T-helper 22 cell (primary cell): ENCODE results near the gene BACH2.

Experiments used
- DNase-seq: peaks from one replicate; pipeline ENCODE4 v3.0.0-alpha.2; 2020; ENCODE audit warnings: low read depth

BACH2 gene

DNA sequence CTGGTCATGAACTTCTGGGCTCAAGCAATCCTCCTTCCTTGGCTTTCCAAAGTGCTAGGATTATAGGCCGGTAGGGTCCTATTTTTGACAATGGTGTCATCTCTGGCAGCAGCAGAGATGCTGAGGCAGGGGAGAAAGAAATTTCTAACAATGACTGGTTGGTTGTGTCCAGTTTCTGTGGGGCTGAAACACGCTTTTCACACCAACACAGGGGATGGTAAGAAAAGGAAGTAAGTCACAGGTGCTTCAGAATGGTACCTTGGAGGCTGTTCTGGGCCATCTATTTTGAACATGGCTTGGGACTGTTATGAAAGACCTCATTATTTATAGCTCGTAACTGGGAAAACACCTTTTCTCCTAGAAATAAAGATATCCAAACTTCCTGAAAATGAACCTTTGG is 329.7 kb downstream of the BACH2 start:
- DNase-seq, result no peak

DNA sequence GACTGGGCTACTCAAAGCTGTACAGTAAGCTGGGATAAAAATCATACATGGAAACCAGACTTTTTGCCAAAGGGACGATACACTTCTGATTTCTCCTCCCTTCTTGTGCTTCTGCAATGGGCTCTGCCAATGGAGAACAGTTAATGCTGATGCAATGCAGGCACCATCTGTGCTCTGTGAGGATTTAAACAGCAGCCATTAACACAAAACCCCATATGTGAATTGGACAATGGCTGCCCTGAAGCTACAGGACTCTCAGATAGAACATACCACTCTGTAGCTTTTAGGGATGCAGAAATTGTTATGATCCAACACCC is 330.5 kb downstream of the BACH2 start:
- no peak for DNase-seq

DNA sequence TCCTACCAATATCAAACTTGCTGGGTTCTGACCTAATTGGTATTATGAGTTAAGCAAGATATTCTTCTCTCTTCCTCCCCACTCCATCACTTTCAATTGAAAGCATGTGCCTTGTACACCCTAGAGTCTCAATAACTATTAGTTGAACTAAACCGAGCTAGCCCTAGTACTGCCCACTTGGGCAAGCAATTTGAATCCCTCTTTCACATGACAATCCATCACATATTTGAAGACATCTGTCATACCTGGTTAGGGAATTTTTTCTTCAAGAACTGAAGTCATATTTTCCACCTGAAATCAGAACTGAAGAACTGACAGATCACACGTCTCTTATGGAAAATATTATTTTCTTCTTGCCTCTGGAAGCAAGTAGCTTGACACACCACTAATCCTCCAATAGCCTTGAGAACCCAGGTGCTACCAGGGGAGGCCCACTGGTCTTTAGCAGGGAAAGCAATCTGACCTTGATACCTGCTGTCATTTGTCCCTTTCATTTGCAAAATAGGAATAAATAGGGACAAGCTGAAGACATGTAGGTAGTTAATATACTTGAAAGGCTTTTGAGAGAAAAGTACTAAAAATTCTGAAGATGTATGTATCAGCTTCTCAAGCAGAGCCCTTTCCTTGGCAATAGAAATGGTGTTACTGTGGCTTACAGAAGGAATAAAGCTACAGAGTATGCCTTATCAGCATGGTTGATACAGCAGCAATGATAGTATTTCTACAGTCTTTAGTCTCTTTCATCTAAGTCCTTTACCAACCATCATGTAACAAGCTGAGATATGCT is 331.0 kb downstream of the BACH2 start:
- DNase-seq, result no peak

DNA sequence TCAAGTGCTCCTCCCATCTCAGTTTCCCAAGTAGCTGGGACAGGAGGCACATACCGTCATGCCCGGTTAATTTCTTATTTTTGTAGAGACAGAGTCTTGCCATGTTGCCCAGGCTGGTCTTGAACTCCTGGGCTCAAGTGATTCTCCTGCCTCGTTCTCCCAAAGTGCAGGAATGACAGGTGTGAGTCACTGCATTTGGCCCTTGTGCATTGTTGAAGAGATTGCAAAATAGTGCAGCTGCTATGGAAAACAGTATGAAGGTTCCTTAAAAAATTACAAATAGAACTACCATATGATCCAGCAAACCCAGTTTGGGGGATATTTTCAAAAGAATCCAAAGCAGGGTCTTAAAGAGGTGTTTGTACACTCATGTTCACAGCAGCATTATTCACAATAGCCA is 333.3 kb downstream of the BACH2 start:
- no peak for DNase-seq

DNA sequence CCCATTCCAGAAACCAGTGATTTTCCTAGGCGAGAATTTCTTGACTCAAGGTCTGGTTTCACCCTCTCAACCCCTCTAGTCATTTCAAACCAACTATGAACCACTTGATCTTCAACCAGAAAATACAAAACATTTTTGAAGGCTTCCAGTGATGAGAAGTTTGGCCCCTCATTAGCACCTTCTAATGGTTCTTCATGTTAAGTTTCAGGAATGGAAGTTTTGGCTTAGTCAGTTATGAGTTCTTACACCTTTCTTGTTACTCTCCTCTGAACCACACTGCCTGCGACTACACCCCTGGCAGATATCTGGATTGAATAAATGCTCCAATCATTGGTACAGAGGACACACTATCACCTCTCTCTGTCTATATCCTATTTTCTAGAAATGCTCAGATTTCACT is 335.2 kb downstream of the BACH2 start:
- no peak for DNase-seq

DNA sequence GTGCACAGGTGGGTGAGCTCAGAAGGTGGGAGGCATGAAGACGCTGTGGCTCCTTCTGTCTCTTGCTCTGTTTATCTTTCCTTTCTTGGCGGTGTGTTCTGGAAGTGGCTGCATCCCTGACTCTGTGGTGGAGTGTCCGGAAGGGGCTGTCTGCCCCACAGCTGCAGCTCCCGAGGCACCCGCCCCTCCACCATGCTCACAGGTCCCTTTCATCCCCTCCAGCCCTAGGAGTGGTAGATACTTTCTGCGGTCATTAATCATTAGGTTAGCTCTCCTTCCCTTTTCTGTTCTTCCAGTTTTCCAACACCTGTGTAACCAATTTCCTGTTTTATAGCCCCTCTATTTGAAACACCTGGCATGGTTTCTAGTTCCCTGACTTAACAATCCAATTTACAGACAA is 336.8 kb downstream of the BACH2 start:
- no peak for DNase-seq

DNA sequence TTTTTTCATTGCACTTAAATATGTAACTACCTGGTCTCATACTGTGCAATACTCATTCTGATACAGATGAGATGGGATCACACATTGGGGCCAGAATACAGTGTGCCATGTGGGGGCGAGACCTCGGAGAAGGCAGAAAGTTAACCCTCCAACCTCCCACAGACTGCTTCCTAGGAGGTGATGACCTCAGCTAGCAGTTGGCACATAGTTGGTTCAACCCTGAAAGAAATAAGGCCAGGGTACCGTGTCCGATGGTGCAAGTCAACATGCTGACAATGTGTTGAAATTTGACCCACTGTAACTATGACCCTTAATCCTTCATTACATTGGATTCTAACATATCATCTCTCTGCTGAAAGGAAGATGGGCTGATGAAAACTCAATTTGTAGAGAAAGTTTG is 340.5 kb downstream of the BACH2 start:
- no peak for DNase-seq

DNA sequence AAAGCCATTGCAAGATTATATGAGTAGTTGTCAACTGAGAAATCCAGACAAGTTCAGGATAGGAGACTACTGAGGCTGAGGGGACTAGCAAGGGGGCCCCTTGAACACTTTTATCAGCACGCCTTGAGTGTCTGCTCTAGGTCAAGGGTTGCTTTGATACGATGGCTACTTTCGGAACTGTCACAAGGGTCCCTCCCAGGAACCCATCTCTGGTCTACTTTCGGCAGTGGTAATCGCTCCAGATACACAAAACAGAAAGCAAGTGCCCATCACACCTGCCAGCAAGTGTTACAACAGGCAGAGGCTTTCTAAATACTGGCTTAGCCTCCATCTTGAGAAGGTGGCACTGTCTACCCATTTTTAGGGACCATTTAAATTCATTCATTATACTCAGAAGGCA is 341.3 kb downstream of the BACH2 start:
- DNase-seq, result no peak

DNA sequence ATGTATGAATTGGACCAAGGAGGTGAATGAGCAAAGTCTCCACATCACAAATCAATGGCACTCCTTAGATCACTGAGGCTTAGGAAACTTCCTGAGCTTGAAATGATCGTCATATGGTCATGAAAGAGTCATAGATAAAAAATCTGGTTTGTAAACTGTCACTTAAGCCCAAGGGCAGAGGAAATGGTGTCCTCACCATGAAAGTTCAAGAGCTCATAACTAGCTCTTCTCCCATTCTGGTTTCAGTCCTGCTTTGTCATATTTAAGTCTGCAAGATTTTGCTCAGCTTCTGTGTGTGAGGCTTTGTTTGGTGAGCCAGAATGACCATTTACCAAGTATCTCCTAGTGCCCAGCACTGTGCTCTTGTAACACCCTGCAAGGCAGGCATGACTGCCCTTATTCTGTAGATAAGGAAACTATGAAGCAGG is 341.9 kb downstream of the BACH2 start:
- no peak for DNase-seq

DNA sequence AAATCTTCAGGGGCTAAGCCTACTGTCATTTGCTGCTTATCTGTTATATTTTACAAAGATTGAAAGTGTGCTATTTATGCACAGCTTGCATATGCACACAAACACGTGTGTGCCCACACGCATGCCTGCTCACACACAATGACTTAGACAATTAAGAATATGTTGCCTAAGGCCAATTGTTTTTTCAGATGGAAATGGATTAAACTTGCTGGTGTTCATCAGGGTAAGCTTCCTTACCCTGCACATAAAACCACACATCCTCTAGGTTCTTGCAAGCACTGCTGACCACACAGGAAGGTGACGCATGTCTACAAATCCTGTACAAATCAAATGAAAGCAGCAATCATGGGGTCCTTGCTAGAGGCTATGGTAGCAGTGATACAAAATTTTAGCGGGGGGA is 344.0 kb downstream of the BACH2 start:
- peak; percentile 64 for DNase-seq

DNA sequence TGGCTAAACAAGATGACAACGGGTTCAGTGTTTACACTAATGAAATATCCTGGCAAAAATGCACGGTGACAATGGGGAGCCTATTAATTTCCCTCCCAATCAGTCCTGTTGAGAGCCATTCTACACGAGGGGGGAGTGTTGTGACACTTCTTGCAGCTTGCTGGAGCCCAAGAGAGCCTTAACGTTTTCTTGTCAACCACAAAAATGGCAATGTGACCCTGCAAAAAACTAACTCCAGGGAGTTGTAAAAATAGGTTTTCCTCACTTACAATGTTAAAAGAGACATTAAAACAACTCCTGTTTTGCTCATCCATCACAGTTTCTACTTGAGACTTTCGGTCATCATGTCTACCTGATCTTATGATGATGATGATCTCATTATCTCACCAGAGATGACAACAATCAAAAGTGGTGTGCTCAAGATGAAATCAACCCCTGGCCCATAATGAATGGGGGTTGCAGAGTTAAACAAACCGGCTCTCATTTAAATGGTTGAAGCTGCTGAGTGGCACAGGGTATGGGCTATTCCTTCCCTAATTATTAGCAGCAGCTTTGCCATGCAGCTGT is 344.5 kb downstream of the BACH2 start:
- no peak for DNase-seq

DNA sequence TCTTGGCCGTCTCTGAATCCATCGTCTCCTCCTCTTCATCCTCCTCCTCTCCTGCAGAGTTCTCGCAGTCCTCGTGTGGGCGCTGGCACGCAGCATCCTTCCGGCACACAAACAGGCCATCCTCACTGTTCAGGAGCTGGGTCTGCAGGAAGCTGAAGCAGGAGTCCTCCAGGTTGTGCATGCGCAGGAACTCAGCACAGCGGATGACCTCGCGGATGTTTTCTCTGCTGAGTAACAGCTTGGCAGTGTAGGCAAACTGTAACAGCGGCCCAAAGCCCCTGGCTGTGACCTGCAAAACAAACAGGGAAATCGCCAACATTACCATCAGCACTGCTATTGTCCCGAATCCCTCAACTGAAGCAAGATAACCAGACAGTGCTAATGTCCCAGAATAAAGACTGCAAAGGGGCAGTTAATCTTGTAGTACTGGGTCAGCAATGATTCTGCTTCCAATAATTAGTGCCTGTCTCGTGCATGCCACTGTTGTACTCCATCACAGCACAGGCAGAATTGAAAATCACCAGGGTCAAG is 345.0 kb downstream of the BACH2 start:
- DNase-seq, result no peak

DNA sequence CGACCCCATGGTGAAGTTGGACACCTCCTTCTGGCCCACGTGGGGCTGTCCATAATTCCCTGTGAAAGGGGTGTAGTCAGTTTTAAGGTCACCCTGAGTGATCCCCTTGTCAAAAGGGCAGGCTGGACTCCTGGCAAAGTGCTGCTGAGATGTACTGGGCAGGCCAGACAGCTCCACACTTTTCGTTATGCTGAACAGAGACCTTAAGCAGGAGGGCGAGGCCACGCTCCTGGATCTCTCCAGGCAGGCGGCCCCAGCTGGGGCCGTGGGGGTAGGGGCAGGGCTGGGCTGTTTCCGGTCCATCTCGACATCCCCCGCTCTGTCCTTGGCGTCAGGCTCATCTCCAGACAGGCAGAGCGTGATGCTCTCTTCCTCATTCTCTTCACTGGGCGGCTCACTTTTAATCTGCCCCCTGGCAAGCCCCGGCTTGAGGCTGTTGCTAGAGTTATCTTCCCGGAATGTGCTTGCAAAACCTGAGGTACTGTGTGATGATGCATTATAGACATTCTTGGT is 345.7 kb downstream of the BACH2 start:
- DNase-seq, result no peak

DNA sequence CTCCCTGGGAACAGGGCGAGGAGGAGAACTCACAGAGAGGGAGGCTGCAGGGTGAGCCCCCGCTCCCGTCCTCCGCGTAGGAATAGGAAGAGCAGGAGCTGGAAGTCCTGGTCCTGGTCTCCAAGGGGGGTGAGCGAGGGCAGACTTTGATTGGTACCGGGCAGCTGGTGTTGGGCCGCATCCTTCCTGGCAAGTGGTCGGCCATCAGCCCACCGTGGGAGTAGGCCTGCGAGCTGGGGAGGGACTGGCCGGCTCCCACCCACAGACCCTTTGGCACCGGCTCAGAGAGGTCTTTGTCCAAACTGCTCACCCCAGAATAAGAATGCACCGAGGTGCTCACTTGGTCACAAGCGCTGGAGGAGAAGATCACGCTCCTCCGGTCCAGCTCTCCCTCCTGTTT is 346.2 kb downstream of the BACH2 start:
- no peak for DNase-seq

DNA sequence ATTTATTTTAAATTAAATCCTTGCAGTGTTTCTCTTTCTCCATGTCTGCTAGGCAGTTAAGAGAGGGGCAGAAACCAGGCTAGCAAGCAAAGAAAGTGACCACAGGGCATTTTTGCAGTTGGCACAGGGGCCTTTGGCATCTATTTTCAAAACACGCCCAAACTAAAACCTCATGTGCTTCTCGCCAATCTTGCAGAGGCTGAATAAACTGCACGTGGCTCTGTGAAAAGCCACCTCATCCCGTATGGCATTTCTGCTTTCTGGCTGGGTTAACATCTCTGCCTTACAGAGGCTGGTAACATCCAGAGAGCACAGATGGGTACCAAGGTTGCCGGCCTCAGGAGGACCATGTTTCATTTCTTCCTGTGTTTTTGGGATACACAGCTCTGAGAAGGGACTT is 347.8 kb downstream of the BACH2 start:
- DNase-seq, result no peak

DNA sequence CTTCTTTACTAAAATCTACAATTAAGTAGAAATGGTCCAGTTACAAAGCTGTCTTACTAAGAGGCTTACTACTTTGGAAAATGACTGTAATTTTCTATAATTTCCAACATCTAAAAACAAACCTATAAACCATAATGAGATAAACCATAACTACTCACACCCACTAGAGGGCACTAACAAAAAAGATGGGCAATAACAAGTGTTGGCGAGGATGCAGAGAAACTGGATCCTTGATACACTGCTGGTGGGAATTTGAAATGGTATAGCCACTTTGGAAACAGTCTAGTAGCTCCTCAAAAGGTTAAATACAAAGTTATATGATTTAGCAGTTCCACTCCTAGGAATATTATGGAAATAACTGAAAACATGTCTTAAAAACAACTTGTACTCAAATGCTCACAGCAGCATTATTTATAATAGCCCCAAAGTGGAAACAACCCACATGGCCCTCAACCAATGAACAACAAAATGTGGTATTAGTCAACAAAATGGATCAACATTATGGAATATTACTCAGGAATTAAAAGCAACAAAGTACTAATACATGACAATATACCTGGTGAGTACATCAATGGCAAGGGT is 351.7 kb downstream of the BACH2 start:
- DNase-seq, result no peak

DNA sequence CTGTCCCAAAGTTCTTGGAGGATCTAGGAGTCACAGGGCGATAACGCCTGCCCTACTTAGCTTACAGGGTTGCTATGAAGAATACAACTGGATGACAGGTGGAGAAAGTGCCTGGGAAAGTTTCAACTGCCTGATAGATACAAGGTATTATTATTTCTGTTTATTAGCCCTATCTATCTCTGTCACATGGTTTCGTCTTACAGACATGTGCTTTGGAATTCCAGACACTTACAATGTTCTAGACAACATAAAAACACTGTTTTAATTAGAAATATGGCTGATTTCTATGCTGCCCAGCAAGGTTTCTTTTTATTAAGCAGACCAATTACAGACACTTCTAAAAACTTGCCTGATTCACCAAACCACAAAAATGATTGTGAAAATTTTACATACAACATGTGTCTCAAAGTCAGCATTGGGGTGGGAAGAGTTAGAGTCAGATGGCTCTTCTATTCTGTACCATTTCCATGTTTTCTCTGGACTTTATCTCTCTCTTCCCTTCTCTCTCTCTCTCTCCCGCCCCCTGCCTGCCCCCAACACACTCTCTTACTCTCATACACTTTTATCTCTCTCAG is 352.4 kb downstream of the BACH2 start:
- no peak for DNase-seq

DNA sequence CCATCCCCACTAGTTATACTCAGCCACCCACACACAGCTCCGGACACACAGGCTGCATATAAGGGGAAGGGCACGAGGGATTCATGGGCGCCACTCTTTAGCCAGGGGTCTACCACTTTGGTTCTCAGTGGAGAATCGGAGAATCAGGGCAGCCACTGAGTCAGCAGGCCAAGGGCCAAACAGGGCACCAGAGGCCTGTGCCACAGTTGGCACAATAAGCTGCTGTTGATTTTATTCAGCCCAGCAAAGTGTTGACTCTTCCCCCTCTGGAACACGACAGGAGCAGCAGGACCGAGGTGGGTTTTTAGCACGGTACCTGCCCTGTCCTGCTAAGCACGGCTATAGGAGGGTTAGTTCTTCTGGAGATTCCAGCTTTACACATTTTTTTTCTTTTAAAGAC is 354.0 kb downstream of the BACH2 start:
- DNase-seq, result no peak

DNA sequence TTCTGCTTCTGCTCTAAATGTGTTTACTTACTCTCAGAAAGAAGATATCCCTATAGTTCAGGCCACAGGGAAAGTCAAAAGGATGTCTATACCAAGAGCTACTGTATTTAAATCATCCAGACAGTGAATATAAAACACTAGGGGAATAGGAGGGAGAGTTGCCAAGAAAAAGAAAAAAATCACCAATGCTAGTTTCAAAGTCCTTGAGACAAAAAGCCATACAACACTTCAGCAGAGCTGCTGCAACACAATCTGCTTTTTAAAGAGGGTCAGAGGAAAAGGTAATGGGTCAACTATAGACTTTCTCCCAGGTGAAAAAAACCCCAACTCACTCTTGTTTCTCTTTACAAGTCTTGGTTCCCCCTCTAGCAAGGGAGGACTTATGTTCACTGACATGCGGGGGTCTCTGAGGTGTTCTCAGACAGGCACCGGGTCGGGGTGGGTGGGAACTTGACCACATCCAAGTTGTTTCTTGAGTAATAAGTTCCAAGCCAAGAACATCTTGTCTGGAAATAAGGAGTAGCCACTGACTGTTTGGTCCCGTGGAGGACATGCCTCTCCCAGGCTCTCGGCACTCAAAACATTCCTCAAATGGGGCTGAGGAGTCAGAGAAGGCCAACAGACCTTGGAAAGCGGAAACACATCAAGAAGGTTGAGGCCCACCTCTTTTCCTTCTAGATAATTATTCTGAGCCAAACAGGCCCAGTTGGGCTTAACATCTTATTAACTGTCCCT is 354.7 kb downstream of the BACH2 start:
- DNase-seq, result no peak

DNA sequence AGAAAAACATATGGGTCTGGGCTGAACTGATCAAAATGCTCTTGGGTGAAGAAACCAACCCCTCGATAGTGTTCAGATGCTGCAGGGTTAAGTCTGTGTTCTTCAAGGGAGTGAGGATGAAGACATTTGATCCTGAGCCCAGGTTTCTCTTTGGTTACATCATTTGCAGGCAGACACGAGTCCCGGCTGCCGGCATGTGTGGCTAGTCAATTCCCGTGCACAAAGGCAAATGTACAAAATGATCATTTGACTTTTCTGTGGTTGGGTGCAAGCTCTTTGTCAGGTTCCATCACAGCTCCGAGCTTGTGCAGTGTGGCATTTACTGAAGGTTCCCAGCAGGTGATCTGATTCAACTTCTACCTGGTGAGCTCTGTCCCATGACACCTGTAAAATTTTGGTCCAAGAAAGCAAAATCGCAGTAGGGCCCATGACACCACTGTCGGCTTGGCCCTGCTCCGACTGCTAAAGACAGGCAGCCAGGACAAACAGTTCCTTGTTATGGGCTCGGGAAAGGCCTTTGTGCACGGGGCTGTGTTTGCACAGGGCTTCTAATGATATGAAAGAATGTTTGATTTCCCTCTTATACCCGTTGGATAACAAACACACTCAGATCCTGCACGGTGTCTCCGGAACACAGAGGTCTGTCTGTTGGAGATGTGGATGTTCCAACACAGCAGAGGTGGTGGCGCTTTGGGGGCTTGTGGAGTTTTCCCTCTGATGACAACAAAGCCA is 355.4 kb downstream of the BACH2 start:
- no peak for DNase-seq

DNA sequence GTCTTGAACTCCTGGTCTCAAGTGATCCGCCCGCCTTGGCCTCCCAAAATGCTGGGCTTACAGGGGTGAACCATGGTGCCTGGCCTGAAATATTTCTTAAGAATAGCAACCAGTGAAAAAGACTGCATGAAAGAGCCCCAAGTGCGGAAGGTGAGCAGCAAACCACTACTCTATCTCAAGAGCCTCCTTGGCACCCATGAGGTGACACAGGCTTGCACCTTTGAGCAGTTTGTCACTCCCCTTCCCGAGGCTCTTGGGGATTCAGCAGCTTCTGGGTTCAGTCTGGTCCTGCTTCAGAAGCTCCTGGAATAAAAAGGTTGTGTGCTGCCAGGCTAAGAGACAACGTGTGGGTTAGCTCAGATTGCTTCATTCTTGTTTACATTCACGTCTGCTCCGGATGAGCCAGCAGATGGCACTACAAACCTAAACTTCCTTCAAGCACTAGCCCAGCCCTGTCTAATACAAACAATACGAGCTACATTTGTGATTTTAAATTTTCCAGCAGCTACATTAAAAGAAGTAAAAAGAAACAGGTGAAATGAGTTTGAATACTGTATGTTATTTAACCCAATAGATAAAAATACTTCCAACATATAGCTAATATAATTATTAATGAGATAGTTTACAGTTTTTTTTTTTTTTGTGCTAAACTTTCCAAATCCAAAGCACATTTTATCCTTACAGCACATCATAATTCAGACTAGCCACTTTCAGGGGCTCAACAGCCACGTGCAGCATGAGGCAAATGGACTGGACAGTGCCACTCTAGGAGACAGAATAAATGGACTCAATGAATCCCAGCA is 356.2 kb downstream of the BACH2 start:
- DNase-seq, result peak; percentile 34
